Measurements from ENCODE around the gene MRPL21.

The MRPL21 gene

GRCh38 chr11:68905421-68906360 lies 2.1 kb upstream of the MRPL21 start:
- Histone ChIP-seq H3K27me3 (ENCODE audit: control insufficient read depth, insufficient read depth, low read length) (no peaks in the 10 kb centered on the region), H2AFZ (no peak overlapping the region), H3K4me2 (ENCODE audit: low read length) (no peak overlapping the region), H3K79me2 (peaks cover 18% of the 10 kb centered on the region), H3K4me1 (peaks cover 5% of the 10 kb centered on the region), H3K9ac (no peak overlapping the region), H3K9me3 (ENCODE audit: control insufficient read depth, low read length) (no peaks in the 10 kb centered on the region), H3K27ac (no peak overlapping the region), H3K4me3 (ENCODE audit: low read depth, low read length) (no peak overlapping the region), H3K36me3 (ENCODE audit: control insufficient read depth, insufficient read depth, low read length) (no peaks in the 10 kb centered on the region)
- no peak for TF ChIP-seq CTCF (IDR thresholded peaks at IDR 0.05)

GRCh38 chr11:68904248-68904847 lies 716 bp upstream of the MRPL21 start:
- H3K4me3 ChIP-seq (ENCODE audit: low read depth, low read length) = peak overlapping the region; percentile 94
- peaks cover 5% of the 10 kb centered on the region for H3K4me1 ChIP-seq
- peaks cover 18% of the 10 kb centered on the region for H3K79me2 ChIP-seq
- peak overlapping the region; percentile 71 for H3K27ac ChIP-seq
- H3K4me2 ChIP-seq (ENCODE audit: low read length) = peak overlapping the region; percentile 72
- H3K9ac ChIP-seq = peak overlapping the region; percentile 67
- no peaks in the 10 kb centered on the region for H3K36me3 ChIP-seq (ENCODE audit: control insufficient read depth, insufficient read depth, low read length)
- H3K9me3 ChIP-seq (ENCODE audit: control insufficient read depth, low read length) = no peaks in the 10 kb centered on the region
- H2AFZ ChIP-seq = peak overlapping the region; percentile 91
- no peaks in the 10 kb centered on the region for H3K27me3 ChIP-seq (ENCODE audit: control insufficient read depth, insufficient read depth, low read length)
- no peak for TF ChIP-seq CTCF (IDR thresholded peaks at IDR 0.05)

- Histone ChIP-seq H3K4me1 (peaks cover 5% of the 10 kb centered on the region), H3K9ac (no peak overlapping the region), H3K9me3 (ENCODE audit: control insufficient read depth, low read length) (no peaks in the 10 kb centered on the region), H3K4me3 (ENCODE audit: low read depth, low read length) (no peak overlapping the region), H3K79me2 (peaks cover 16% of the 10 kb centered on the region), H3K27me3 (ENCODE audit: control insufficient read depth, insufficient read depth, low read length) (no peaks in the 10 kb centered on the region), H3K4me2 (ENCODE audit: low read length) (no peak overlapping the region), H3K27ac (no peak overlapping the region), H3K36me3 (ENCODE audit: control insufficient read depth, insufficient read depth, low read length) (no peaks in the 10 kb centered on the region), H2AFZ (no peak overlapping the region)
- no peak for TF ChIP-seq CTCF (IDR thresholded peaks at IDR 0.05)
Measured at GRCh38 chr11:68900835-68901381, 2.7 kb downstream of the MRPL21 start.

- Histone ChIP-seq H3K9me3 (ENCODE audit: control insufficient read depth, low read length) (no peaks in the 10 kb centered on the region), H2AFZ (no peak overlapping the region), H3K36me3 (ENCODE audit: control insufficient read depth, insufficient read depth, low read length) (no peaks in the 10 kb centered on the region), H3K27ac (no peak overlapping the region), H3K79me2 (no peaks in the 10 kb centered on the region), H3K27me3 (ENCODE audit: control insufficient read depth, insufficient read depth, low read length) (no peaks in the 10 kb centered on the region), H3K4me3 (ENCODE audit: low read depth, low read length) (no peak overlapping the region), H3K4me1 (no peaks in the 10 kb centered on the region), H3K4me2 (ENCODE audit: low read length) (no peak overlapping the region), H3K9ac (no peak overlapping the region)
- TF ChIP-seq CTCF (IDR thresholded peaks at IDR 0.05) = no peak
Measured at GRCh38 chr11:68897441-68897840, 6.2 kb downstream of the MRPL21 start.

All from parathyroid adenoma (tissue), 2 donors.